H1 (cell line): Measurements from ENCODE around the gene LAP3.

ENCODE experiments used
- BCL11A ChIP-seq, 2 experiments: IDR thresholded peaks; one replicate each; pipeline ENCODE4 v1.6.1; 2011; ENCODE audit warnings: low read depth in 2 of 2, low read length in 2 of 2, mild to moderate bottlenecking in 2 of 2
- CEBPB ChIP-seq: IDR thresholded peaks from 2 replicates; pipeline ENCODE4 v1.6.1; 2012; ENCODE audit warnings: low read depth, low read length
- CTCF ChIP-seq, 3 experiments: IDR thresholded peaks; 1 replicate in 2 of 3; 2 replicates in 1 of 3; pipeline versions ENCODE4 v1.5.1 to v1.6.1; 2011; ENCODE audit warnings: low read length in 3 of 3, mild to moderate bottlenecking in 3 of 3, inconsistent platforms in 2 of 3, low read depth in 1 of 3, moderate library complexity in 1 of 3; ENCODE audit not compliant: insufficient read depth in 1 of 3; ENCODE audit errors: control extremely low read depth in 1 of 3
- EP300 ChIP-seq, 2 experiments: IDR thresholded peaks; 1 replicate in 1 of 2; 2 replicates in 1 of 2; pipeline ENCODE4 v1.6.1; 2011 to 2012; ENCODE audit warnings: low read depth in 2 of 2, low read length in 2 of 2, mild to moderate bottlenecking in 2 of 2, borderline replicate concordance in 1 of 2, inconsistent platforms in 1 of 2, moderate library complexity in 1 of 2
- EZH2 ChIP-seq: fragments of 200-600 bp; sonication (generic); IDR thresholded peaks from 2 replicates; pipeline ENCODE4 v1.7.1; 2012; ENCODE audit warnings: low read depth, mild to moderate bottlenecking, moderate library complexity, low read length, inconsistent platforms; ENCODE audit not compliant: severe bottlenecking
- POLR2A ChIP-seq, 2 experiments: IDR thresholded peaks; 1 replicate in 1 of 2; 2 replicates in 1 of 2; pipeline ENCODE4 v1.6.1; 2011; ENCODE audit warnings: low read depth in 2 of 2, low read length in 2 of 2, mild to moderate bottlenecking in 2 of 2; ENCODE audit errors: control extremely low read depth in 1 of 2

GRCh38 chr4:17635056-17635455 is 58.1 kb downstream of the LAP3 start:
- TF ChIP-seq POLR2A (IDR thresholded peaks at IDR 0.05; ENCODE audit: control extremely low read depth in 1 of 2, low read depth in 2 of 2, low read length in 2 of 2) (no peak), CTCF (IDR thresholded peaks at IDR 0.05; ENCODE audit: control extremely low read depth in 1 of 3, insufficient read depth in 1 of 3, low read depth in 1 of 3, low read length in 3 of 3) (no peak), EP300 (IDR thresholded peaks at IDR 0.05; ENCODE audit: borderline replicate concordance in 1 of 2, low read depth in 2 of 2, low read length in 2 of 2) (no peak), BCL11A (IDR thresholded peaks at IDR 0.05; ENCODE audit: low read depth in 2 of 2, low read length in 2 of 2) (no peak), EZH2 (no peak), CEBPB (no peak)
